Measurements from ENCODE around the gene HHATL. TPM values are rescaled to one million over a fixed set of nuclear protein-coding genes. Genes with fewer than 3 reads are reported as not detected.
A peak's percentile ranks its signal among the peaks of the same experiment; 100 is the strongest.

HHATL gene
- total RNA-seq, 1 experiment from 2014 or later, result 0.92 TPM

DNA sequence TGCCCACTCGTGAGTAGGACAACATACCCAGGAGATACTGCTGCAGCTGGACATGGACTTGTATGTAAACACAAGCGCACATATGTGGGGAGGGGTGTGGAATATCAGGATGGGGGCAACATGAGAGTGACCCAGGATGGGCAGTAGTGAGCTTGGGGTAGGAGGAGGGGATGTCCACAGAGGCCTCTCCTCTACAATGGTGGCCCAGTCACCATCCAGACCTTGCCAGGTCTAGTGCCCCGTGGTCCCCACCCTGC, 49.4 kb downstream of the HHATL start:
- ATAC-seq, result no peak
- Mint-ChIP-seq H3K27me3 (ENCODE audit: low read depth) (no peaks in the 10 kb centered on the region), H3K27ac (no peak overlapping the region), H3K9me3 (no peaks in the 10 kb centered on the region), H3K4me3 (peak overlapping the region; percentile 87), H3K4me1 (peaks cover 43% of the 10 kb centered on the region), H3K36me3 (peaks cover 7% of the 10 kb centered on the region)
- TF ChIP-seq ZNF416 (CRISPR knock-in tag; IDR thresholded peaks at IDR 0.05), result no peak
- TF ChIP-seq, protein P1, sequence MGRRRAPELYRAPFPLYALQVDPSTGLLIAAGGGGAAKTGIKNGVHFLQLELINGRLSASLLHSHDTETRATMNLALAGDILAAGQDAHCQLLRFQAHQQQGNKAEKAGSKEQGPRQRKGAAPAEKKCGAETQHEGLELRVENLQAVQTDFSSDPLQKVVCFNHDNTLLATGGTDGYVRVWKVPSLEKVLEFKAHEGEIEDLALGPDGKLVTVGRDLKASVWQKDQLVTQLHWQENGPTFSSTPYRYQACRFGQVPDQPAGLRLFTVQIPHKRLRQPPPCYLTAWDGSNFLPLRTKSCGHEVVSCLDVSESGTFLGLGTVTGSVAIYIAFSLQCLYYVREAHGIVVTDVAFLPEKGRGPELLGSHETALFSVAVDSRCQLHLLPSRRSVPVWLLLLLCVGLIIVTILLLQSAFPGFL (CRISPR knock-in tag; IDR thresholded peaks at IDR 0.05; ENCODE audit: borderline replicate concordance), result no peak
- TF ChIP-seq CREM (CRISPR knock-in tag; IDR thresholded peaks at IDR 0.05), result no peak
- TF ChIP-seq PRRX2 (CRISPR knock-in tag; IDR thresholded peaks at IDR 0.05), result no peak
- no peak for TF ChIP-seq MXD4 (CRISPR knock-in tag; IDR thresholded peaks at IDR 0.05; ENCODE audit: borderline replicate concordance)
- TF ChIP-seq CBFB (CRISPR knock-in tag; IDR thresholded peaks at IDR 0.05; ENCODE audit: low read depth), result no peak
- no peak for TF ChIP-seq JUN (CRISPR knock-in tag; IDR thresholded peaks at IDR 0.05)
- TF ChIP-seq, protein P2, sequence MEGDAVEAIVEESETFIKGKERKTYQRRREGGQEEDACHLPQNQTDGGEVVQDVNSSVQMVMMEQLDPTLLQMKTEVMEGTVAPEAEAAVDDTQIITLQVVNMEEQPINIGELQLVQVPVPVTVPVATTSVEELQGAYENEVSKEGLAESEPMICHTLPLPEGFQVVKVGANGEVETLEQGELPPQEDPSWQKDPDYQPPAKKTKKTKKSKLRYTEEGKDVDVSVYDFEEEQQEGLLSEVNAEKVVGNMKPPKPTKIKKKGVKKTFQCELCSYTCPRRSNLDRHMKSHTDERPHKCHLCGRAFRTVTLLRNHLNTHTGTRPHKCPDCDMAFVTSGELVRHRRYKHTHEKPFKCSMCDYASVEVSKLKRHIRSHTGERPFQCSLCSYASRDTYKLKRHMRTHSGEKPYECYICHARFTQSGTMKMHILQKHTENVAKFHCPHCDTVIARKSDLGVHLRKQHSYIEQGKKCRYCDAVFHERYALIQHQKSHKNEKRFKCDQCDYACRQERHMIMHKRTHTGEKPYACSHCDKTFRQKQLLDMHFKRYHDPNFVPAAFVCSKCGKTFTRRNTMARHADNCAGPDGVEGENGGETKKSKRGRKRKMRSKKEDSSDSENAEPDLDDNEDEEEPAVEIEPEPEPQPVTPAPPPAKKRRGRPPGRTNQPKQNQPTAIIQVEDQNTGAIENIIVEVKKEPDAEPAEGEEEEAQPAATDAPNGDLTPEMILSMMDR (IDR thresholded peaks at IDR 0.05), result no peak
- no peak for TF ChIP-seq AFF4 (CRISPR knock-in tag; IDR thresholded peaks at IDR 0.05; ENCODE audit: borderline replicate concordance)
- TF ChIP-seq TP53 (CRISPR knock-in tag; IDR thresholded peaks at IDR 0.05), result no peak
- TF ChIP-seq ZNF263 (CRISPR knock-in tag; IDR thresholded peaks at IDR 0.05; ENCODE audit: low read depth), result no peak
- DNase-seq (ENCODE audit: low spot score), result no peak
- ChIA-PET POLR2A (interaction anchor here (1.1 kb wide), 1 partner anchor 24 kb away, joined by 3 read pairs; no protein-coding TSS in a partner anchor), CTCF (interaction anchor here (1.2 to 4.5 kb wide), 6 partner anchors 81 to 228 kb away, joined by 3 to 32 read pairs (median 10); no protein-coding TSS in a partner anchor)

DNA sequence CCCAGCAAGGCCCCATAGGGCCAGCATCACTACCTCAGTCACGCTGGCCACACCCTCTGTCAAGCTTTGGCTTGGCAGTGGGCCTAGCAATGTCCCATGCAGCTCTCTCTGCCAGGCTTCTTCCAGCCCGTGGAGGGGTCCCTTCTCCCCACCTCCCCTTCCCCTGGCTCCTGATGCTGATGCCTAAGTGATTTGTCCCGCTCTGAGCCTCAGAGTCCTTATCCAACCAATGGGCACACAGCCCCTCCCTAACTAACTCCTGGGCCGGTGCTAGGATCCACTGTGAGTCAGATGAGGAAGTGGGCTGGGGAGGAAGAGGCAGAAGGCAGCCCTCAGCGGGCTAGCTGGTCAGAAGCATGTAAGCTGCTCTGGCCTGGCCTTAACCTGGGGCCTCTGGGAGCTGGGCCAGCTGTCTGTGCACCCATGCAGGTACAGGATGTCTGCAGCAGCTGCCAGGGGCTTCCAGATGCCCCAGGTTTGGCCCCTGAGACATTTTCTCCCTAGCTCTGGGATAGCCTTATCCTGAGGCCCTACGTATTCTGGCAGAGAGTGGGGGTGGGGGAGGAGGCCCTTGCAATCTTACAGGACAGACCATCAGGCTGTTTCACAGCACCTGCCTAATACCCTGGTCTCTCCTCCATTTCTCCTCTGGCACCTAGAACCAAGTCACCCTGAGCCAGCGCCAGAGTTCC, 49.8 kb downstream of the HHATL start:
- DNase-seq (ENCODE audit: low spot score) (no peak), ATAC-seq (peak; percentile 2)
- POLR2A ChIA-PET, result interaction anchor here (1.1 kb wide), 2 partner anchors 23 to 35 kb away, joined by 3 to 4 read pairs; no protein-coding TSS in a partner anchor
- no peak for TF ChIP-seq MYBL2 (CRISPR knock-in tag; IDR thresholded peaks at IDR 0.05)
- Mint-ChIP-seq H3K27ac (0 out of 2 replicates have a peak overlapping the region, but pooled peaks have one; percentile 12), H3K36me3 (peaks cover 7% of the 10 kb centered on the region), H3K27me3 (ENCODE audit: low read depth) (no peaks in the 10 kb centered on the region), H3K4me1 (peaks cover 47% of the 10 kb centered on the region), H3K4me3 (peak overlapping the region; percentile 87), H3K9me3 (no peaks in the 10 kb centered on the region)
- CTCF ChIA-PET, result interaction anchor here (1.0 to 4.5 kb wide), 14 partner anchors 8 to 228 kb away, joined by 3 to 32 read pairs (median 6); partner anchors contain the start of gene HIGD1A

DNA sequence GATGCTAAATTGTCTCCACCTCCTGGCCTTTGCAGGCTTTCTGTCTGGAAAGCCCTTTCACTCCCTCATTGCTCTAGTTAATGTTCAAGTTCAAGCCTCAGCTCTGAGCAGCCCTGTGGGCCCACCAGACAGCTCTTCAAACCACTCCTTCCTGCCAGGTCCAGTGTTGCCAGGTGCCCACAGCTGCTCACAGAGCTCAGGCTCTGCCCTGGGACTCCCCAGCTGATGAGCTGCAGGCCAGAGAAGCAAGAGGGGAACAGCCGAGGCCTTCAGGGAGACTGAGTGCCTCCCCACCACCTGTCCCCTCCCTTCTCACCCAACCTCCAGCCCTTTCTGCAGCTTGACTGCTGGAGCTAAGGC, 50.4 kb downstream of the HHATL start:
- DNase-seq (ENCODE audit: low spot score) (no peak), ATAC-seq (no peak)
- H3K27me3 Mint-ChIP-seq (ENCODE audit: low read depth), result no peaks in the 10 kb centered on the region
- H3K9me3 Mint-ChIP-seq, result no peaks in the 10 kb centered on the region
- ChIA-PET CTCF (interaction anchor here (0.7 to 4.5 kb wide), 16 partner anchors 9 to 229 kb away, joined by 3 to 32 read pairs (median 4); partner anchors contain the start of gene HIGD1A), POLR2A (interaction anchor here (1.1 kb wide), 3 partner anchors 23 to 71 kb away, joined by 3 to 4 read pairs (median 3); no protein-coding TSS in a partner anchor)
- no peak overlapping the region for H3K4me3 Mint-ChIP-seq
- H3K4me1 Mint-ChIP-seq, result peaks cover 53% of the 10 kb centered on the region
- H3K36me3 Mint-ChIP-seq, result peaks cover 10% of the 10 kb centered on the region
- H3K27ac Mint-ChIP-seq, result peak overlapping the region; percentile 12
- TF ChIP-seq, protein P3, sequence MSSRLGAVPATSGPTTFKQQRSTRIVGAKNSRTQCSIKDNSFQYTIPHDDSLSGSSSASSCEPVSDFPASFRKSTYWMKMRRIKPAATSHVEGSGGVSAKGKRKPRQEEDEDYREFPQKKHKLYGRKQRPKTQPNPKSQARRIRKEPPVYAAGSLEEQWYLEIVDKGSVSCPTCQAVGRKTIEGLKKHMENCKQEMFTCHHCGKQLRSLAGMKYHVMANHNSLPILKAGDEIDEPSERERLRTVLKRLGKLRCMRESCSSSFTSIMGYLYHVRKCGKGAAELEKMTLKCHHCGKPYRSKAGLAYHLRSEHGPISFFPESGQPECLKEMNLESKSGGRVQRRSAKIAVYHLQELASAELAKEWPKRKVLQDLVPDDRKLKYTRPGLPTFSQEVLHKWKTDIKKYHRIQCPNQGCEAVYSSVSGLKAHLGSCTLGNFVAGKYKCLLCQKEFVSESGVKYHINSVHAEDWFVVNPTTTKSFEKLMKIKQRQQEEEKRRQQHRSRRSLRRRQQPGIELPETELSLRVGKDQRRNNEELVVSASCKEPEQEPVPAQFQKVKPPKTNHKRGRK (CRISPR knock-in tag; IDR thresholded peaks at IDR 0.05; ENCODE audit: borderline replicate concordance), result no peak
- no peak for TF ChIP-seq NR3C1 (CRISPR knock-in tag; conservative IDR thresholded peaks at IDR 0.05; ENCODE audit: low read depth)
- no peak for TF ChIP-seq JUN (CRISPR knock-in tag; IDR thresholded peaks at IDR 0.05)
- no peak for TF ChIP-seq ZNF396 (CRISPR knock-in tag; IDR thresholded peaks at IDR 0.05; ENCODE audit: borderline replicate concordance)
- no peak for TF ChIP-seq TEAD4 (CRISPR knock-in tag; IDR thresholded peaks at IDR 0.05)
- TF ChIP-seq, protein P4, sequence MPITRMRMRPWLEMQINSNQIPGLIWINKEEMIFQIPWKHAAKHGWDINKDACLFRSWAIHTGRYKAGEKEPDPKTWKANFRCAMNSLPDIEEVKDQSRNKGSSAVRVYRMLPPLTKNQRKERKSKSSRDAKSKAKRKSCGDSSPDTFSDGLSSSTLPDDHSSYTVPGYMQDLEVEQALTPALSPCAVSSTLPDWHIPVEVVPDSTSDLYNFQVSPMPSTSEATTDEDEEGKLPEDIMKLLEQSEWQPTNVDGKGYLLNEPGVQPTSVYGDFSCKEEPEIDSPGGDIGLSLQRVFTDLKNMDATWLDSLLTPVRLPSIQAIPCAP (CRISPR knock-in tag; IDR thresholded peaks at IDR 0.05), result no peak
- TF ChIP-seq SOX15 (CRISPR knock-in tag; IDR thresholded peaks at IDR 0.05), result no peak
- no peak for TF ChIP-seq MLX (CRISPR knock-in tag; IDR thresholded peaks at IDR 0.05)
- no peak for TF ChIP-seq KAT7 (CRISPR knock-in tag; IDR thresholded peaks at IDR 0.05; ENCODE audit: borderline replicate concordance)
- no peak for TF ChIP-seq ZNF219 (CRISPR knock-in tag; IDR thresholded peaks at IDR 0.05; ENCODE audit: borderline replicate concordance)
